Activated CD4-positive, alpha-beta T cell treated with anti-CD3 and anti-CD28 coated beads for 48 hours (primary cell): ENCODE data around the gene SPESP1.

Experiments
- DNase-seq: peaks from one replicate; pipeline ENCODE4 v3.0.0-alpha.2; 2020

The SPESP1 gene

DNA sequence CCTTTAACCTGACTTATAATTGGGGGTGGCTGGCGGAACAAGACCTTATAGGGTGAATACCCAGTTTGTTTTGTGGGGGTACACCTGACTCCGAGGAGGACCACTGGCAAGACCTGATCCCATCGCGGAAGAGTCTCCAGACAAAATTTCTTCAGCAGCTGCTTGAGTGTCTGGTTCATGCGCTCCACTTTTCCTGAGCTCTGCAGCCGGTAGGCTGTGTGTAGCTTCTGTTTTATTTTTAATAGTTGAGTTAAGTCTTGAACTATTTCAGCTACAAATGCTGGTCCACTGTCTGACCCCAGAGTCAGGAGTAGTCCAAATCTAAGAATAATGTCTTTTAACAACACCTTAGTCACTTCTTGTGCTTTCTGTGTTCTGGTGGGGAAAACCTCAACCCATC, 63.0 kb downstream of the SPESP1 start:
- DNase-seq, result no peak

DNA sequence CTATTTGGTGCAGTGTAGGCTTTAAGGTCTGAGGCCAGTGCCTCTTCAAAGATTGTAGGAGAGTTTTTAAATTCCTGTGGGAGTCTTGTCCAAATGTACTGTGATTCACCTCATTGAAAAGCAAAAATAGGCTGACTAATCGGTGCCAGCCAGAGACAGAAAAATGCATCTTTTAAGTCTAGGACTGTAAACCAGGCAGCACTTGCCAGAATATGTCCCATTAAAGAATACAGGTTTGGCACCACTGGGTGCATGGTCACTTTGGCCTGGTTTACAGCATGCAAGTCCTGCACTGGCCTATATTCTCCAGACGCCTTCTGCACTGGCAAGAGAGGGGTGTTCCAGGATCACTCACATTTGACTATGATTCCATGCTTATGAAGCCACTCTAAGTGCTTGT, 63.8 kb downstream of the SPESP1 start:
- DNase-seq, result no peak

DNA sequence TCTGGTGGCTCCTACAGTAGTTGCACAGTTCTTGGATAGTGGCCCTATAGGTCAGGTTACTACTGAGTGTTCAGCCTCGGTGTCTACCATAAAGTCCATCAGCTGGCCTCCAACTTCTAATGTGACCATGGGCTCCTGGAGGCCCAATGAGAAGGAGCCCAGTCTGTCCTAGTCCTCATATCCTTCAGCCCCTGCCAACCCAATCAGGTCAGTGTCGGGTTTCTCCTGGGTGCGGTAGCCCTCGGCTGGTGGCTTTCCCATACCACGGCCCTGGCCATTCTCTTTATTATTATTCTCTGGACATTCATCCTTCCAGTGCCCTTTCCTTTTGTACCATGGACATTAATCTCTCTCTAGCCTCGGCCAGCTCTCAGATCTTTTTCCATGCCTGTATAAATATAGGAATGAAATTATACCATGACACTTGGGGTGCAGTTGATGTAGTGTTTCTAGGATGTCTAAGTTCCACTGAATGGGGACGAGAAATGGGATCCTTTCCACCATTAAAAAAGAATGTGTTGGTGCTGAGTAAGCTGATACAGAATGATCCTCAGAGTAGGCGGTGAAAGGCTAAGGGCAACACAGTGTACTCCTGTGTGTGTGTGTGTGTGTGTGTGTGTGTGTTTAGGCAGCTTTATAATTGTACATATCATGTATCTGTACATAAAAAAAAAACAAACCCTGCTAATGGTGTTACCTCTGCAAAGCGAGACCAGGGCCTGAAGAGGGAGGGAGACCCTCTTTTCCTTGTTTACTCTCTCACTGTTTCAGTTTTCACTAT, 64.8 kb downstream of the SPESP1 start:
- DNase-seq, result no peak
